ENCODE results near the gene CPB1.

DNA sequence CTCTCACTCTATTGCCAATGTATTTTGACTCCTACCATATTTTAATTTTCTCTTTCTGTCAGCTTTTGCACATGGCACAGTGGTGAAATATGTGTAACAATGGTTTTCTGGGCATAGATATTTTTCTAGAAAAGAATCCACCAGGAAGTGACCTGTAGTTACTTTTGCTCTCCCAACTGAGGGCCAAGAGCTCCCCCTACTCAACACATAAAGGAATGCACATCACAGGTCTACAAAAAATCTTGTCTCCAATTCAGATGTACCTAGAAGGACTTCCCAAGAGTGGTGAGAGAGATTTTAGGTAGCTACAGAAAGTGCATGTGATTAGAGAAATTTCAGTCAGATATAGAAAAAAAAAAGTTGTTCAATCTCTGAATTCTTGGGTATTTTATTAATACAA, 53.1 kb downstream of the CPB1 start:
- no peak for TF ChIP-seq YY1 (IDR thresholded peaks at IDR 0.05; ENCODE audit: insufficient read depth, insufficient read length)
- TF ChIP-seq SUZ12 (IDR thresholded peaks at IDR 0.05; ENCODE audit: extremely low read depth, insufficient read depth, insufficient read length), result no peak
